Jurkat, Clone E6-1 (cell line): Measurements from ENCODE around the gene TSPO.
A peak's percentile ranks its signal among the peaks of the same experiment; 100 is the strongest.
"Not testable (repeated sequence)": the region's sequence is repeated elsewhere in the genome, so short reads cannot be mapped to it uniquely, and the experiment has no call there.

Experiments
- DNase-seq: peaks from one replicate; pipeline ENCODE4 v3.0.0-alpha.2; 2011; ENCODE audit warnings: low read depth, low spot score
- H3K4me3 ChIP-seq: 2 replicates; pipeline ENCODE4 v1.5.1; 2011; ENCODE audit warnings: mild to moderate bottlenecking, low read length, control low read depth, moderate library complexity

The TSPO gene

DNA sequence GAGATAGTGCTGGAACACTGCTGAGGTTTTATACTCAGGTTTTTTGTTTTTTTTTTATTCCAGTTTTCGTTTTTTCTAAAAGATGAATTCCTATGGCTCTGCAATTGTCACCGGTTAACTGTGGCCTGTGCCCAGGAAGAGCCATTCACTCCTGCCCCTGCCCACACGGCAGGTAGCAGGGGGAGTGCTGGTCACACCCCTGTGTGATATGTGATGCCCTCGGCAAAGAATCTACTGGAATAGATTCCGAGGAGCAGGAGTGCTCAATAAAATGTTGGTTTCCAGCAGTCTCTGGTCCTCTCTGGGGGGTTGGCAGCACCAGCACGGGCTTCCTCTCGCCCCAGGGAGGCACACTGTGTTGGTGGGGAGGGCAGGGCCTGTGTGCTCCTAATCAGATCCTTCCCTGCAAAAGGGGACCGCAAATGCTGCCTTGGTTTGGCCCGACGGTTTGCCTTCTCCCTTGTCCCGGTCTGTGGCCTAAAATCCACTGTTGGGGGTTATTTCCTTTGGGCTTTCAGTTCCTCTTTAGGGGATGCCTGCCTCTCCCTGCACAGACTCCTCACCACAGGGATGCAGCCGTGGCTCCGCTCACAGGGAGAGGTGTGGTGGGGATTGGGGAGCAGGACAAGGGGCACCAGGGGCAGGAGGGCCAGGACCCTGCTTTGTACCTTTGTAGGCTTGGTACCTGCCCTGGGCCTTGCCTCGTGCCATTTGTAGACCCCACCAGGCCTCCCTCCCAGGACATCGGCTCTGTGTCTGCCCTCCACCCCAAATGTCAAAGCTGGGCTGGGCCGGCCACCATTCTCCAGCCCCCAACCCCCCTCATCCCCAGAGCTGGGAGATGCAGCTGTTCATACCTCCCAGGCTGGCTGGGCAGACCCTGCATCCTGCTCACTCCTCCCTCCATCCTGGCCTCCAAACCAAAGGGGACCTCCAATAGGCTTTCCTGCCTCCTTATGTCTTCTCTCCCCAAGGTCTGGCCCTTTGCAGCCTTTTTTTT lies 21.6 kb upstream of the TSPO start:
- no peak for DNase-seq

DNA sequence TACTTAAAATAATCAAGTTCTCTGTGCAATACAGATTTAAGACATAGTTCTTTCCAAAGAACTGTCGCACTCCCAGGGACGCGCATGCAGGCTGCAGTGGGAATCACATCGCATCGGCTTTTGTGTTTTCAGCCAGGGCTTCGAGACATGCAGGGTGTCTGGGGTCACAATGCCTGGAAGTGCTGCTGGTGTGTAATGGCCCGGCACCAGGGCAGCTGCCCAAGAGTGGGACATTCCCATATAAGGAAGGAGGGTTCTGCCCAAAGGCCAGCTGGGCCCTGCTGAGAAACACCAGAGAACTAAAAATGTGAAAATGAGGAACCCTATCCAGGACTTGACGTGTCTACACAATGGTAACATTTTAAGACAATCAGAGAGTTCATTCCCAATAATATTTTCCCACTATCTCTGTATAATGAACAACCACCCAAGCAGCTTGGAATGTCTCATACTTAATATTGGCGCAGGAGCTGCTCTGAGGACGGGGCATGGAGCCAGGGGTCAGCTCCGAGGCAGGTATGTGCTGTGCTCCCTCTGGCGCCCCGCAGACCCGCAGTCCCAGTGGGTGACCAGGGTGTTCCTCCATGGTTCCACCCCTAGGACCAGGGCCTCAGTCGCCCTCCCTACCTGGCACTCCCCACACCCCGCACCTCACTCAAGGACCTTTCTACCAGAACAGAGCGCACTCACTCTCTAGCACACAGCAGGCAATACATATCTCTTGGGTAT lies 19.4 kb upstream of the TSPO start:
- no peak for DNase-seq
- H3K4me3 ChIP-seq: no peak overlapping the region

More for the DNA sequence above, 21.6 kb upstream of the TSPO start:
- no peak overlapping the region for H3K4me3 ChIP-seq

DNA sequence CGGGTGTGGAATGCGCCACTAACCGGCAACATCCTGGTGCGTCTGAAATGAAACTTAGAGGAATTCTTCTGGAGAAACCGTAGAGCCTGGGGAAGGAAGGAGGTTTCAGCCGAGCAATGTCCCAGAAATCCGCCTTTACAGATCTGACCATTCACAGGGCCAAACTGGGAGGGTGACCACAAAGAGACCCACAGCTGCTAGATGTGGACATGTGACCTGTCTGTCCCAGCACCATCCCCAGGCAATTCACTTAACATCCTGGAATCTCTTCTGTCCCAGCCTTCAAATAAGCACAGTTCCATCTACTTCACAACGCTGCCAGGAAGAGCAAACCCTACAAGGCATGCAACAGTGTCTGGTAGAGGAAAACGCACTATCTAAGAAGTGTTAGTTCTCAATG lies 18.0 kb upstream of the TSPO start:
- DNase-seq: no peak
- H3K4me3 ChIP-seq: no peak overlapping the region

DNA sequence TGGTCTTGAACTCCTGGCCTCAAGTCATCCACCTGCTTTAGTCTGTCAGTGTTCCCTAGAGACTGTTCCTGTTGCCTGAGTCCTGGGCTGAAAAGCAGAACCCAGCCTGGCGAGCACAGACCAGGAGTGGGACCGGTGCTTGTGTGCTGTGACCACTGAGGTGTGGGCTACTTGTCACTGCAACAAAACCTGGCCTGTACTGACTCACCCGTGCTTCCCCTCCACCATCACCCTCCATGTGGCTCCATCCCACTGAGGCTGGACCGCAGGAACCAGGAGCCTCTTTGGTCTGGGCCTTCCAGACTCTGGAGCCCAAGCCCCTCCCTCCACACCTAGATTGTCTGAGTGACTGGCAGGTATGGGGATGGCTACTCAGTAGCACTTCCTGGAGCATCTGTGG lies 16.8 kb upstream of the TSPO start:
- H3K4me3 ChIP-seq: no peak overlapping the region
- no peak for DNase-seq

DNA sequence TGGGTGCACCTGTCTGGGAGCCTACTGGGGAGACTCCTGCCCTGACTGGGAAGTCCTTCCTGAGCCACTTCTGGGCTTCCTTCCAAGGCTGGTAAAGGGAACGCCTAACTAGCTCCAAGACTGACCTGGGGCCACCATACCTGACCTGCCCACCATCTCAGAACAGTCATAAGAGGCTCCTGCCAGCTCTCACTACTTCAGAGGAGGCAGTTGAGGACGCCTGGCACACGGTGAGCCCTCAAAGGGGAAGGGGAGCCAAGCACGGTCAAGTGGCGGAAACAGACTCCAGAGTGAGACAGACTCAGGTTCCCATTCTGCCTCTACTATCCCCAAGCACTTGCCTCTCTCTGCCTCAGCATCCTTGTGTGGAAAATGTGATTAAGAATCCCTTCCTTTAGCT lies 15.8 kb upstream of the TSPO start:
- no peak overlapping the region for H3K4me3 ChIP-seq
- no peak for DNase-seq

DNA sequence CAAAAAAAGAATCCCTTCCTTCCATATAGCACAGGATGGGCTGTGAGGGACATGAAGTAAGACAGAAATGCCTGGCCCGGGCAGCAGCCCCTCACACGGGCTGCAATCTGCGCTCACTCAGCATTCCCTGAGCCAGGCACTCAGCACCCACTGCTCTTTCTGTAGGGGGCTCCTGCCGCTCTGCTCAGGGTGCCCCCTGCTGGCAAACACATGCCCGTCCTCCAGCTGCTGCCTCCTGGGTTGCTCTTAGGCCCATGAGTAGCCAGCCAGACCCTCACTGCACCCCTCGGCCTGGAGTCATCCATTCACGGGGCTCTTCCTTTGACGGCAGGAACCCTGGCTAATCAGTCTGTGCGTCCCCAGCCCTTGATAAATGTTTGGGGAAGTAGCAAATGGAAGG lies 15.1 kb upstream of the TSPO start:
- DNase-seq: peak; percentile 48
- no peak overlapping the region for H3K4me3 ChIP-seq

DNA sequence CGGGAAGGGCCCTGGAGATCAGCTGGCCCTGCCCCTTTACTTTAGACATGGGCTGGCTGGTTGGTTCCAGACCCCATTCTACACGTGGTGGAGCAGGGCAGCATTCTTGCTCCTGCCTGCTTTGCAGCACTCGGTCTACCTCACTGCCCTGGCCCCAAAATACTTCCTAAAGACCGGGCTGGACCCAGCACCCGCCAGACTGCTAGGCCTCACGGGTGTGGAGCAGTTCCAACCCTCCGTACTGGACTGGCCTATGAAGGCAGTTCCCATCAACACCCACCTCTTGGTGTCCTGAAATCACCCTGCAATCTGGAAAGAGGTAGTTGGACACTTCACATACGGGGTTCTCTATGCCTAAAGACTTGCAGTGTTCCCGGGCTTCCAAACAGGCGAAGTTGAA lies 14.6 kb upstream of the TSPO start:
- H3K4me3 ChIP-seq: no peak overlapping the region
- DNase-seq: no peak

DNA sequence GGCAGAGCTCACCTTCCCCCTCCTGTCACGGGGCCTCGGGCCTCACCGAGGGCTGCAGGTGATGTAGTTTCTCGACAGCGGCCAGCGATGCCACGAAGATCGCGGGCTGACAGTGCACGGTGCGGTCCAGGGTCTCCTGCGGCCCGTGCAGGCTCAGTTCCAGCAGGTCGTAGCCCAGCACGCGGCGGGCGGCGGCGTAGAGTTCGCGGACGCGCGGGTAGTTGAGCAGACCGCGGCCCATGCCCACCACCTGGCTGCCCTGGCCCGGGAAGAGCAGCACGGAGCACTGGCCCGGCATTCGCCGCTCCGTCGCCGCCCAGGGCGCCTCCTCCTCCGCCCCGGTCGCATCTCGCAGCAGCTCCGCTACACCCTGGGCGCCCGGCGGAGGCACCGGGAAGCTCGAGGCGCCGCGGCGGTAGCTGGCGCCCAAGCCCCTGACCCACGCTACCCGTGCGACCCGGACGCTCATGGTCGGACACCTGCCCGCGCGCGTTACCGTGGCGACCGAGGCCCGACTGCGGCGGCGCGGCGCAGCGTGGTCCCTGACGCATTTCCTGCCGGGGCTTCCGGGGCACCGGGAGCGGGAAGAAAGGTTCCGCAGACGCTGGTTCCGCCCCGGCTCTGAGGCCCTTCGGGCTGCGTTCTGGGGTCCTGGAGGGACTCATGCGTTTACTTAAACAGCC lies 8.3 kb upstream of the TSPO start, which contains the start of gene MCAT:
TSS of gene MCAT (minus strand) at position 519 of the 683 bp plus-strand sequence. CDS start at position 469, 50 bp downstream.
- H3K4me3 ChIP-seq: peak within 1 kb of the TSS; percentile 84
- DNase-seq: peak; percentile 63

DNA sequence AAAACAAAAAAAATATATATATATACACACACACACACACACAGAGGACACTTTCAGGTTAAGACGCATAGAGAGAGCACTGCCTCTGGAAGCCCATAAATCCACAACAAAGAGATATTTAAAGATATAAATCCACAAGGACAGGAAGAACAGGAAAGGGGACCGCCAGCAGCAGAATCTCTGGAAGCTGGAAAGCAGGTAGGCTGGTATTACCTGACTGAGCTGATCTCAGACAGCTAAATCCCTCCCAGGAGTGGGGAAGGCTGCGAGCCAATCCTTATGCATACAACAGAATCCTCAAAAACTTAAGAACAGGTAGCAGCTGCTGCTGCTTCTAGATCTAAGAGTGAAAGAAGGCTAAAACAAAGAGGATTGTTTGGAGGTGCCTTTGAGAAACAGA lies 6.4 kb upstream of the TSPO start:
- no peak overlapping the region for H3K4me3 ChIP-seq
- DNase-seq: no peak

DNA sequence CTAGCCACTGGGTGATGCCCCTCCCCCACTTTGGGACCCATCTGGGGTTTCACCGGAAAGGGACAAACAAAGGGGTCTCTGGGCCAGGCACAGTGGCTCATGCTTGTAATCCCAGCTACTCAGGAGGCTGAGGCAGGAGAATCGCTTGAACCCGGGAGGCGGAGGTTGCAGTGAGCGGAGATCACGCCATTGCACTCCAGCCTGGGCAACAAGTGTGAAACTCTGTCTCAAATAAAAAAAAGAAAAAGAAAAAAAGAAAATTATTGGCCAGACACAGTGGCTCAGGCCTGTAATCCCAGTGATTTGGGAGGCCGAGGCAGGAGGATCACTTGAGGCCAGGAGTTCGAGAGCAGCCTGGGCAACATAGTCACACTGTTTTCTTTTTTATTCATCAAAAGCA lies 6.0 kb upstream of the TSPO start:
- not testable (repeated sequence) for DNase-seq, H3K4me3 ChIP-seq

DNA sequence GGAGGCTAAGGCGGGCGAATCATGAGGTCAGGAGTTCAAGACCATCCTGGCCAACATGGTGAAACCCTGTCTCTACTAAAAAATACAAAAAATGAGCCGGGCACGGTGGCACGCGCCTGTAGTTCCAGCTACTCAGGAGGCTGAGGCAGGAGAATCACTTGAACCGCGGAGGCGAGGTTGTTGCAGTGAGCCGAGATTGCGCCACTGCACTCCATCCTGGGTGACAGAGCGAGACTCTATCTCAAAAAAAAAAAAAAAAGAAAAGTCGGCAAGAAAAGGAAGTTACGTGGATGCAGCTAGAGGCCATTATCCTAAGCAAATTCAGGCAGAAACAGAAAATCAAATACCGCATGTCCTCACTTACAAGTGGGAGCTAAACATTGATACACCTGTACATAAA lies 5.0 kb upstream of the TSPO start:
- DNase-seq, H3K4me3 ChIP-seq: not testable (repeated sequence)

DNA sequence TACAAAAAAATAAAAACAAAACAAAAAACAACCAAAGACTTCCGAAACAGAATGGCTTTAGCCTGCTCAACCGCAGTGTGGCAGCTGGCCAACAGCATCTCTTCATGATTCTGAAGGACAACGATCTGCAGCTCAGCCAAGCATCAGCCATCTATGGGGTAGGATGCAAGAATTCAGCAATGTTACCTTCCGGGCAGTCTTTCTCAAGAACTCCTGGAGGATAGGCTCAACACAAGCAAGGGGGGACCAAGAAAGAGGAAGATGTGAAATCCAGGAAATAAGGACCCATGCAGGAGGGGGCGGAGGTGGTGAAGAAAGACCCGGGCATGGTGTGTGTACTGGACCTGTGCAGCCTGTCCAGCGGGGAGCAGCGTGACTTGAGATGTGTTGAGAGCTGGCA lies 3.5 kb upstream of the TSPO start:
- H3K4me3 ChIP-seq: no peak overlapping the region
- DNase-seq: no peak

DNA sequence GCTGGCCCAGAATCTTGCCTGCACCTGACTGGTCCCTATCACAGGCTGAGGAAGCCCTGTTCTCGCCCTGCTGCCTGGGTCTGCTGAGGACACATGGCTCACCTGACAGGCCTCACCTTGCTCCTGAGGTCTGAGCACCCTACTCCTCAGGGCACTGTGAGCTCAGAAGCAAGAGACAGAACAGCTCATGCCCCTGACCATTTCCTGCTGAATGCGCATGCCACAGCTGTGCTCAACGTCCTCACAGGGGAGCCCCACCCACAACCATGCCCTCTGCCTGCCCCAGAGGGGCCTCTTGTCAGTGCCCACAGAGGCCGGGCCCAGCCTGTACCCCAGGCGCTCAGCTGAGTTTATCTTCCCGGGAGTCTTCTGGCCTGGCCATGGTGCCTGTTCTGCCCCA lies 2.8 kb upstream of the TSPO start:
- no peak overlapping the region for H3K4me3 ChIP-seq
- DNase-seq: no peak

DNA sequence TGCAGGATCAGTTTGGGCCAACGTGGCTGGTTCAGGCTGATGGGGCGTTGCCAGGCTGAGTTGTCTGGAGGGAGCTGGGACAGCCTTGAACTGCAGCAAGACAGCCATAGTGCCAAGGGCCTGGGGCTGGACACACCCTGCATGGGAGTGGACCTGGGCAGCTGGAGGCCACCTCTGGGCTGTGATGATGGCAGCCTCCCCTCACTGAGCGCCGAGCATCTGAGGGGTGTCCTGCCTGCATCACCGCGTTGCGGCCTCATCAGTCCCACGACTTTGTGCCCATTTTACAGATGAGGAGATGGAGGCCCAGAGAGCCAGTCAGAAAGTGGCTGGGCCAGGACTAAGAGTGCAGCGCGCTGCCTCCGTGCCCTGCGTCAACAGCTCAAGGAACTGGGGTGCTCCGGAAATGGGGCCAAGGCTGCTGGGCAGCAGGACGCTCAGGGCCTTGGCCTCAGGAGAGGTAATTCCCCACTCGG lies 590 bp upstream of the TSPO start:
- no peak for DNase-seq
- no peak overlapping the region for H3K4me3 ChIP-seq

DNA sequence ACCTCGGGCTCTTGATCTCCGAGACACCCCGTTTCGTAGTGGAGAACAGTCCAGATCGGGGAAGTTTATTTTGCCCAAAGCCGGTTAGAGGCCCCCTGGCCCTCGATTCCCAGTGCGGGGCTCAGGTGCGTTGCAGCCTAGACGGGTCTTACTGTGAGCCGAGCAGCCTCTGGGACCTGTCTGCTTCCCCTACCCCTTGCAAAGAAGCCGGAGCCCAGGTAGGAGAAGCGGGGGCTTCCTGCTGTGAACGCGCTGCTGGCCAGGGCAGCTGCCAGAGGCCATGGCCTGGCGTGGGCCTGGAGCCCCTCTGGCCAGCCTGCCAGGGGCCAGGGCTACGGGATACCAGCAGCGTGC lies 621 bp downstream of the TSPO start:
- no peak for DNase-seq
- H3K4me3 ChIP-seq: no peak overlapping the region

DNA sequence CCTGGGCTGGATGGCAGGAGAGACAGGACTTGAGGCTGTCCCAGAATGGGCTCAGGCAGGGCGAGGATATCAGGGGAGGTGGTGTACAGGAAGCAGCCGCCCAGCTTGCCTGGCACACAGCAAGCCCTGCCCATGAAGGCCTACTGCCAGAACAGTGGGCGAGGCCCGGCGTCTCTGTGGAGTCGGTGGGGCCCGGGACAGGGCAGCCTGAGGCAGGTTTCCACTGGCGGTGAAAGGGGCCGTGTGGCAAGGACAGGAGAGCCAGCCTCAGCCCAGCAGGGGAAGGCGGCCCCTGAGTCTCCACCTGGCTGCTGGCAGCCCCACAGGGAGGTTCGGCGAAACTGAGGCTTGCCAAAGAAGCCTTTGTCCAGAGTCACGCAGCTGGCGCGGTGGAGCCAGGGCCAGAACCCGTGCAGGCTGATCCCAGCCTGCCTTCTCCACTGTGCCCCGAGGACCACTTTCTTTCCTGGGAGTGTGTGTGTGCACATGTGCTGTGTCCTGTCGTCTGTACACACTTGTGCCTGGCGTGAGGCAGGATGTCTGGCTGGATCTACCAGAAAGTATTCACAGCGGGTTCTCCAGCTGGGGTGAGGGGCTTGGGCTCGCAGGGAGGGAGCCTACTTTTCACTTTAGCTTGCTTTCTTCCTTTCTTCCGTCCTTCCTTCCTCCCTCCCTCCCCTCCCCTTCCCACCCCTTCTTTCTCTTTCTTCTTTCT lies 1.2 kb downstream of the TSPO start:
- DNase-seq: no peak

DNA sequence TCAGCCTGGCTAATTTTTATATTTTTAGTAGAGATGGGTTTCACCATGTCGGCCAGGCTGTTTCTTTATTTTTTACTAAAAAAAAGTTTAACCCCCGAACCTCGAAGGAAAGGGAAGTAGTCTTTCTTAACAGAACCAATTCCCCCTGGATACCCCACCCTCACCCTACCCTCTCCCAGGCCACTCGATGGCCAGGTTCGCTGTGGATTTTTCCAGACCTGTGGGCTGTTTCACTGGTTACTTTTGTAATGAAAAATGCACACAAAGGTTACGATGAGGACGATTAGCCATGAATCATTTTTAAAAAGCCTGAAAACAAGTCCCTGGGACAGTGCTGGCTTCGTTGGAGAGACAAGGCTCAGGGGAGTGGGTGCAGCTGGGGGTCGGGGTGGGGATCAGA lies 2.5 kb downstream of the TSPO start:
- no peak overlapping the region for H3K4me3 ChIP-seq
- no peak for DNase-seq

More for the DNA sequence above, 1.2 kb downstream of the TSPO start:
- no peak overlapping the region for H3K4me3 ChIP-seq

DNA sequence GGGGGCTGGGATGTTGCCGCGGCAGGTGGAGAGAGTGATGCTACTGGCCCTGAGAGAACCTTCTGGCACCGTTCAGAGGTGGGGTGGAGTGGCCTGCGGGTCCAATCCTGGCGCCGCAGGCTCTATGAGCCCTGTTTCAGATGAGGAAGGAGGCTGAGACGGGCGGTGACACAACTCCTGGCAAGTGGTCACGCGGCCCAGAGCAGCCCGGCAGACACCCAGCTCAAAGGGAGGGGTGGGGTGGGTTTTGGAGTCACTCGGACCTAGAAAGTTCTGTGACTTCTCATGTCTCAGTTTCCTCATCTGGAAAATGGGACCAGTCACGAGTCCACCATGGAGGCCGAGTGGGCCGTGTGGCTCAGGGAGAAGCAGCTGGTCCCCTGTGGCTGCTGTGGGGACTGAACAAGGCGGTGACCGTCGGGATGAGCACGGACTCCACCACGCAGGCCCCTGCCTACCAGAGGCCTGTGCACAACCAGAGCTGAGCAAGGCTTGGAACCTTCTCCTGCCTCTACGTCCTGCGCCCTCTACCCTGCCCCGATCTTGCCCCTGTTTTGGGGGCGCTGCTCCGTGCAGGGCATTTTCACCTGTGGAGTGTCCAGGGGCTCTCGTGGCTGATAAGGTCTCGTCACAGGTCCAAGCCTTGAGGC lies 3.7 kb downstream of the TSPO start:
- DNase-seq: no peak

DNA sequence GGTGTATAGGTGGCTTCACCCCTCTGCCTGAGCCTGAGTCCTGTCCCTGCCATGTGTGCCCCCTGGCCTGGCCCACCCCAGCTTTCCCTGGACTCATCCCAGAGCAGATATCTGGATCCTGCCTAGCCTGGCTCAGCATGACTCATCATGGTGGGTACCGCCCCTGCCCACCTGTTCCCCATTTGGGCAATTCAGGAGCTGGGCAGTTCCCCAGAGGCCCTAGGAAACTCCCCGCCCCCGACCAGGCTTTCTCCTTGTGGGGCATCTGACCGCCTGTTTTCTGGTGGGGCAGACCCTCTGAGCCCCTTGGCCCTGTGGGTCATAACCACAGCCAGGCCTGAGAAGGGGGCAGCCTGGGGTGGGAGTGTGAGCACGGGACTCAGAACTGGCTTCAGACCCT lies 4.4 kb downstream of the TSPO start:
- no peak for DNase-seq
- H3K4me3 ChIP-seq: no peak overlapping the region

More for the DNA sequence above, 3.7 kb downstream of the TSPO start:
- no peak overlapping the region for H3K4me3 ChIP-seq
